H9 (cell line): ENCODE data around the gene WDR70. TPM values are rescaled to one million over a fixed set of nuclear protein-coding genes. Genes with fewer than 3 reads are reported as not detected.

Experiments
- DNase-seq: peaks from one replicate; pipeline ENCODE4 v3.0.0-alpha.2; 2017
- H2AFZ ChIP-seq: one replicate; pipeline ENCODE4 v1.6.1; 2013; ENCODE audit warnings: mild to moderate bottlenecking, low read length, control low read depth, moderate library complexity
- H2AK5ac ChIP-seq: 2 replicates; pipeline ENCODE4 v1.6.1; 2013; ENCODE audit warnings: low read length, control low read depth, mixed read lengths; ENCODE audit not compliant: insufficient read length
- H2BK120ac ChIP-seq: one replicate; pipeline ENCODE4 v1.6.1; 2013; ENCODE audit warnings: low read depth, mild to moderate bottlenecking, low read length, control low read depth, inconsistent platforms; ENCODE audit not compliant: poor library complexity, severe bottlenecking
- H2BK12ac ChIP-seq: 2 replicates; pipeline ENCODE4 v1.6.1; 2013; ENCODE audit warnings: low read length, control low read depth, mixed read lengths, low read depth; ENCODE audit not compliant: insufficient read length
- H2BK15ac ChIP-seq: 2 replicates; pipeline ENCODE4 v1.6.1; 2013; ENCODE audit warnings: low read depth, low read length, control low read depth
- H2BK20ac ChIP-seq: one replicate; pipeline ENCODE4 v1.6.1; 2013; ENCODE audit warnings: low read depth, mild to moderate bottlenecking, low read length, control low read depth, inconsistent platforms; ENCODE audit not compliant: poor library complexity, severe bottlenecking
- H2BK5ac ChIP-seq: 2 replicates; pipeline ENCODE4 v1.6.1; 2013; ENCODE audit warnings: low read length, control low read depth, mixed read lengths; ENCODE audit not compliant: insufficient read length
- H3K14ac ChIP-seq: 2 replicates; pipeline ENCODE4 v1.6.1; 2013; ENCODE audit warnings: low read length, control low read depth; ENCODE audit not compliant: insufficient read depth
- H3K18ac ChIP-seq: 2 replicates; pipeline ENCODE4 v1.6.1; 2013; ENCODE audit warnings: low read depth, mild to moderate bottlenecking, mixed read lengths, low read length, control low read depth; ENCODE audit not compliant: insufficient read length
- H3K23ac ChIP-seq: 2 replicates; pipeline ENCODE4 v1.6.1; 2013; ENCODE audit warnings: low read length, control low read depth, mixed read lengths, low read depth; ENCODE audit not compliant: insufficient read length
- H3K23me2 ChIP-seq: 2 replicates; pipeline ENCODE4 v1.6.1; 2013; ENCODE audit warnings: low read depth, mild to moderate bottlenecking, mixed read lengths, low read length, control low read depth; ENCODE audit not compliant: insufficient read length, poor library complexity, severe bottlenecking
- H3K27ac ChIP-seq: 2 replicates; pipeline ENCODE4 v1.5.1; 2013; ENCODE audit warnings: low read length, control low read depth, mixed read lengths, low read depth; ENCODE audit not compliant: insufficient read length
- H3K27me3 ChIP-seq: 2 replicates; pipeline ENCODE4 v1.6.1; 2013; ENCODE audit warnings: low read length, control low read depth, inconsistent platforms; ENCODE audit not compliant: insufficient read depth
- H3K4ac ChIP-seq: 2 replicates; pipeline ENCODE4 v1.6.1; 2013; ENCODE audit warnings: low read depth, mild to moderate bottlenecking, control low read depth, inconsistent platforms, low read length, moderate library complexity
- H3K4me1 ChIP-seq: 2 replicates; pipeline ENCODE4 v1.6.1; 2013; ENCODE audit warnings: low read length, control low read depth, inconsistent platforms; ENCODE audit not compliant: insufficient read depth
- H3K4me2 ChIP-seq: 2 replicates; pipeline ENCODE4 v1.6.1; 2013; ENCODE audit warnings: low read length, control low read depth, mixed read lengths; ENCODE audit not compliant: insufficient read length, insufficient read depth
- H3K56ac ChIP-seq: 2 replicates; pipeline ENCODE4 v1.6.1; 2013; ENCODE audit warnings: low read depth, mild to moderate bottlenecking, mixed read lengths, low read length, control low read depth; ENCODE audit not compliant: insufficient read length
- H3K79me1 ChIP-seq: 2 replicates; pipeline ENCODE4 v1.6.1; 2013; ENCODE audit warnings: low read depth, mild to moderate bottlenecking, moderate library complexity, low read length, control low read depth, inconsistent platforms; ENCODE audit not compliant: insufficient read depth, poor library complexity, severe bottlenecking
- H3K79me2 ChIP-seq: 2 replicates; pipeline ENCODE4 v1.6.1; 2013; ENCODE audit warnings: low read length, control low read depth, inconsistent platforms; ENCODE audit not compliant: insufficient read depth
- H3K9ac ChIP-seq: 2 replicates; pipeline ENCODE4 v1.6.1; 2013; ENCODE audit warnings: low read length, control low read depth, mixed read lengths; ENCODE audit not compliant: insufficient read length; ENCODE audit errors: extremely low read depth
- H3K9me3 ChIP-seq: one replicate; pipeline ENCODE4 v1.6.1; 2013; ENCODE audit warnings: low read depth, low read length, inconsistent platforms; ENCODE audit not compliant: control insufficient read depth
- H3T11ph ChIP-seq: one replicate; pipeline ENCODE4 v1.6.1; 2013; ENCODE audit warnings: mild to moderate bottlenecking, low read length, control low read depth, inconsistent platforms
- H4K20me1 ChIP-seq: one replicate; pipeline ENCODE4 v1.6.1; 2013; ENCODE audit not compliant: control insufficient read depth, insufficient read length, insufficient read depth
- H4K5ac ChIP-seq: 2 replicates; pipeline ENCODE4 v1.6.1; 2013; ENCODE audit warnings: low read depth, mild to moderate bottlenecking, mixed read lengths, low read length, control low read depth; ENCODE audit not compliant: insufficient read length
- H4K8ac ChIP-seq: replicated peaks from 2 replicates; pipeline ENCODE4 v1.6.1; 2013; ENCODE audit warnings: low read length, control low read depth, mixed read lengths, low read depth; ENCODE audit not compliant: insufficient read length
- H4K91ac ChIP-seq: 2 replicates; pipeline ENCODE4 v1.6.1; 2013; ENCODE audit warnings: low read depth, mild to moderate bottlenecking, moderate library complexity, mixed read lengths, low read length, control low read depth; ENCODE audit not compliant: insufficient read length
- H3K27ac Mint-ChIP-seq, 3 experiments: 2 replicates in 2 of 3; 3 replicates in 1 of 3; pipeline ENCODE4 v1.8.0; 2020 to 2021; ENCODE audit warnings: mixed read lengths in 3 of 3, mild to moderate bottlenecking in 1 of 3, moderate library complexity in 1 of 3
- H3K27me3 Mint-ChIP-seq: 2 replicates; pipeline ENCODE4 v1.8.0; 2021; ENCODE audit warnings: low read depth, mild to moderate bottlenecking, moderate library complexity, mixed read lengths
- H3K36me3 Mint-ChIP-seq, 3 experiments: 2 replicates in 2 of 3; 3 replicates in 1 of 3; pipeline ENCODE4 v1.8.0; 2020 to 2021; ENCODE audit warnings: low read depth in 3 of 3, mixed read lengths in 3 of 3; ENCODE audit not compliant: insufficient read depth in 1 of 3
- H3K4me1 Mint-ChIP-seq, 2 experiments: 2 replicates each; pipeline ENCODE4 v1.8.0; 2020; ENCODE audit warnings: mixed read lengths in 2 of 2
- H3K4me3 Mint-ChIP-seq, 2 experiments: 2 replicates in 1 of 2; 3 replicates in 1 of 2; pipeline ENCODE4 v1.8.0; 2020 to 2021; ENCODE audit warnings: mild to moderate bottlenecking in 2 of 2, mixed read lengths in 2 of 2, moderate library complexity in 1 of 2
- H3K9me3 Mint-ChIP-seq, 2 experiments: 2 replicates in 1 of 2; 3 replicates in 1 of 2; pipeline ENCODE4 v1.8.0; 2020; ENCODE audit warnings: mild to moderate bottlenecking in 2 of 2, mixed read lengths in 2 of 2, moderate library complexity in 1 of 2
- CTCF ChIP-seq: fragments of 200-600 bp; sonication (generic); conservative IDR thresholded peaks from 3 replicates; pipeline ENCODE4 v1.8.0; 2021; ENCODE audit warnings: antibody characterized with exemption, mild to moderate bottlenecking
- WGBS: extraction: QIAGEN DNeasy Blood & Tissue Kit; methylation state at CpG from one replicate; pipeline ENCODE4 v1.1.7; 2013; ENCODE audit warnings: missing lambda C conversion rate, low lambda C conversion rate, mixed read lengths; ENCODE audit not compliant: insufficient read length; ENCODE audit errors: extremely low coverage; 5-methylcytosine and 5-hydroxymethylcytosine counted together
- total RNA-seq: library from RNA; stranded (reverse); gene quantifications from 2 replicates; pipeline ENCODE4 v1.2.1, GENCODE V29; 2021

WDR70 gene
- total RNA-seq, 1 experiment from 2014 or later: 38.1 TPM

GRCh38 chr5:37771203-37771611 lies 392.1 kb downstream of the WDR70 start:
- Histone ChIP-seq H2BK20ac (no peak overlapping the region), H3K23ac (no peak overlapping the region), H4K8ac (no peak overlapping the region), H2BK12ac (no peak overlapping the region), H2BK120ac (no peak overlapping the region), H3K79me2 (no peaks in the 10 kb centered on the region), H3K18ac (no peak overlapping the region), H3K14ac (no peak overlapping the region), H3K27me3 (no peaks in the 10 kb centered on the region; the same call in 1 of the 2 replicates), H2AFZ (no peak overlapping the region), H3K4me1 (no peaks in the 10 kb centered on the region), H3K9me3 (no peaks in the 10 kb centered on the region), H2BK5ac (no peak overlapping the region), H3K56ac (no peak overlapping the region), H3K4me2 (no peak overlapping the region), H3T11ph (no peak overlapping the region), H4K91ac (no peak overlapping the region), H3K79me1 (no peaks in the 10 kb centered on the region), H3K4ac (no peak overlapping the region), H3K9ac (no peak overlapping the region), H4K20me1 (no peaks in the 10 kb centered on the region), H3K23me2 (no peaks in the 10 kb centered on the region), H2AK5ac (no peak overlapping the region), H4K5ac (no peak overlapping the region), H2BK15ac (no peak overlapping the region), H3K27ac (no peak overlapping the region)
- Mint-ChIP-seq H3K27me3 (peaks cover 2% of the 10 kb centered on the region), H3K36me3 (peaks cover 5 to 17% (median 11%) of the 10 kb centered on the region in 3 experiments), H3K4me3 (no peak overlapping the region), H3K27ac (no peak overlapping the region), H3K9me3 (peaks cover 15 to 16% of the 10 kb centered on the region in 2 experiments), H3K4me1 (no peaks in the 10 kb centered on the region)
- no peak for DNase-seq
- WGBS: no CpG with 5 or more reads among the region's 3 CpGs
- no peak for TF ChIP-seq CTCF
